ENCODE results near the gene PREX1. TPM values are rescaled to one million over a fixed set of nuclear protein-coding genes. Genes with fewer than 3 reads are reported as not detected.

The PREX1 gene
- total and polyA plus RNA-seq, 2 of the 4 experiments (the other 2 are of a cell fraction): 0.67 to 0.72 TPM

GRCh38 chr20:48583801-48584200 is 244.0 kb downstream of the PREX1 start:
- 75% methylated on average over 4 of the region's 11 CpGs; no CpG with 5 or more reads in 1 of the 2 experiments for WGBS, 2 experiments (ENCODE audit: extremely low coverage in 2 of 2, insufficient read length in 1 of 2)
- Histone ChIP-seq H3K9ac (ENCODE audit: low read depth, low read length) (no peak overlapping the region), H3K27me3 (ENCODE audit: control insufficient read depth, insufficient read depth, low read length) (peaks cover 10% of the 10 kb centered on the region), H2AFZ (replicated peaks; ENCODE audit: low read length, poor library complexity) (no peak overlapping the region), H3K4me2 (ENCODE audit: low read depth, low read length) (no peak overlapping the region), H3K27ac (ENCODE audit: insufficient read depth, low read length) (no peak overlapping the region), H3K79me1 (ENCODE audit: low read depth in 1 of 2, low read length in 2 of 2) (no peaks in the 10 kb centered on the region), H4K20me1 (ENCODE audit: insufficient read depth, low read length) (no peaks in the 10 kb centered on the region), H3K9me1 (ENCODE audit: insufficient read depth, low read length) (no peaks in the 10 kb centered on the region), H3K18ac (ENCODE audit: low read depth, low read length) (no peak overlapping the region), H4K5ac (ENCODE audit: low read depth, low read length) (no peak overlapping the region), H3K4me3 (ENCODE audit: insufficient read depth, low read depth, low read length) (no peak overlapping the region), H3K14ac (replicated peaks; ENCODE audit: low read depth, low read length) (no peak overlapping the region), H2BK5ac (ENCODE audit: low read depth, low read length, poor library complexity, severe bottlenecking) (no peak overlapping the region), H3K4me1 (ENCODE audit: control insufficient read depth, insufficient read depth, low read length) (no peaks in the 10 kb centered on the region), H2BK15ac (ENCODE audit: low read depth, low read length) (no peak overlapping the region), H3K56ac (ENCODE audit: extremely low read depth, insufficient read depth, low read length) (no peak overlapping the region), H4K8ac (ENCODE audit: low read depth in 2 of 2, low read length in 2 of 2) (no peak overlapping the region), H2AK5ac (ENCODE audit: low read depth, low read length) (no peak overlapping the region), H4K91ac (ENCODE audit: insufficient read depth, low read depth, low read length) (no peak overlapping the region), H3K9me3 (ENCODE audit: control insufficient read depth, insufficient read depth, low read length) (no peaks in the 10 kb centered on the region), H3K4ac (ENCODE audit: low read depth, low read length) (no peak overlapping the region), H2BK20ac (ENCODE audit: low read depth, low read length) (no peak overlapping the region), H2AK9ac (replicated peaks; ENCODE audit: low read depth, low read length, poor library complexity) (no peak overlapping the region), H2BK120ac (ENCODE audit: low read depth, low read length) (no peak overlapping the region), H3K23ac (ENCODE audit: low read depth, low read length) (no peak overlapping the region), H3K36me3 (ENCODE audit: control insufficient read depth, insufficient read depth, low read length) (no peaks in the 10 kb centered on the region)
- dilution Hi-C loops (cut with HindIII; ENCODE audit: low sequenced_read_pairs, unreplicated experiment): no loop called here
- in situ Hi-C loops (cut with MboI; ENCODE audit: low sequenced_read_pairs): no loop called here
- ChIA-PET POLR2A (ENCODE audit: unreplicated experiment) (no interaction called here), CTCF (no interaction called here)
- TF ChIP-seq RFX5 (IDR thresholded peaks at IDR 0.05; ENCODE audit: low read depth, low read length): no peak
- BruUV-seq (replicated peaks): no TSS peak
- DNase-seq (no peak), ATAC-seq (ENCODE audit: low read depth) (no peak)
- intact Hi-C loops (cut with micrococcal nuclease): no loop called here
